ENCODE data around the gene EZH2.
A peak's percentile ranks its signal among the peaks of the same experiment; 100 is the strongest.

EZH2 gene

DNA sequence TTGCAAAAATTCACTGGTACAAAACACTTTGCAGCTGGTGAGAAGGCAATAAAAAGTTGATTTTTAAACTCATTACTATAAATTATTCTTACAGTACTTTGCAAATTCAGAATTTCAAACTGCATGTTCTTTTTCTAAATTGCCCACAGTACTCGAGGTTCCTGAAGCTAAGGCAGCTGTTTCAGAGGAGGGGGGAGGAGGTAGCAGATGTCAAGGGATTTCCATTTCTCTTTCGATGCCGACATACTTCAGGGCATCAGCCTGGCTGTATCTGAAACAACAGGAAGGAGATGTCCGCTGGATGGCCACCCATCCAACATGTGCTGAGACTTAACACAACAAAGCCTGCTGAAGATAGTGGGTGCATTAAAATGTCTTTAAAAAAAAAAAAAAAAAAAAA lies 76.7 kb downstream of the EZH2 start:
- DNase-seq (ENCODE audit: low read depth, low spot score): no peak

DNA sequence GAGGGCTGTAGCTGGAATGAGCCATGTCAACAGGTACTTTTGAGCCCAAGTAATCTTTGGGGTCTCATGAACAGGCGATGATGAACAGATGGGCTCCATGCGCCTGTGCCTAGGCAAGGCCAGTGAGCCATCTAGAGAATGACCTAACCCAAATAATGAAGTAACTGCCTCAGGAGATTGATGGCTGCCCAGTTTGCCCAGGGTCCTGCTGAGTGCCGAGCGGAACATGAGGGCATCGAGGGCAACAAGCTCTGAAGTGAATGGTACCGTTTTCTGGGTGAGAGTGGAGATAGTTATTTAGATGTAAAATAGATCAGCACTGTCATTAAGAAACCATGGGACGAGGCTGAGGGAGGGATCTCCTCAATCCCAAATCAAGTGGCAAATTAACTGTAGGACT lies 77.9 kb downstream of the EZH2 start:
- DNase-seq (ENCODE audit: low read depth, low spot score): no peak

DNA sequence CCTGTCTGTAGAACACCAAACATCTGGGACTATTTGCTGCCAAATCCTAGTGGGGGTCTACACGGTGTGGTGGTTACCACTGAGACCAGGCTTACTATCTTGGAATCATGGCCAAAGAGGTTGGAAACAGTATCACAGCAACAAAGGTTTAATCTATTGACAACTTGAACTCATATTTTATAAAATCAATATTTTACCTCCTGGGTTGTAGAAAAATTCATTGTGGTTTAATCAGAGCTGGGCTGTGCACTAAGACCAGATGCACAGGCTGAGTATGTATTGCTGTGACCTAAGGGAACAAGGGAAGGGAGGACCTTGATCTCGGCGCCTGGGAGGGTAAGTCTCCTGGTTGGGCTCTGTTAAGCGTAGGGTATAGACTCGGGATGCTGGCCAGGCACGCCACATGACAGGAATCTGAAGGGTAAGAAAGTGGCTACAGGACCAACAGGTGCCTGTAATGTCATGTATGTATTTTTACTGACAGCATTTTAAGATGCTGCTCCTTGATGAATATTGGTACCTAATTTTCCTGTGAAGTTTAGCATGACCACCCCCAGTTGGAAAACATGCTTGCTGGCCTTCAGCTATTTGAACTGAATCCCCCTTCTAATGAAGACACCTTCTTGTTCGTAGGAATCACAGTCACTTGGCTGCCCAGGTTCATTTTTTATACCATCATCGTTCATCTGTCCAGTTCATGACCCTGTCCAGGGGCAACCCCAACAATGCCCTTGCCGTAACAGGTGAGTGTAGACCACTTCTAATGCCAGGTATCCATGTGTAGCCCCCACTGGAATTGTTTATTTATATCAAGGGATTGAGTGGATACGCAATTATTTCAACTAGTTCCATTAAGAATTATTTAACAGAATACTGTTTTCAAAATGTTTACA lies 79.5 kb downstream of the EZH2 start:
- DNase-seq (ENCODE audit: low read depth, low spot score): no peak

DNA sequence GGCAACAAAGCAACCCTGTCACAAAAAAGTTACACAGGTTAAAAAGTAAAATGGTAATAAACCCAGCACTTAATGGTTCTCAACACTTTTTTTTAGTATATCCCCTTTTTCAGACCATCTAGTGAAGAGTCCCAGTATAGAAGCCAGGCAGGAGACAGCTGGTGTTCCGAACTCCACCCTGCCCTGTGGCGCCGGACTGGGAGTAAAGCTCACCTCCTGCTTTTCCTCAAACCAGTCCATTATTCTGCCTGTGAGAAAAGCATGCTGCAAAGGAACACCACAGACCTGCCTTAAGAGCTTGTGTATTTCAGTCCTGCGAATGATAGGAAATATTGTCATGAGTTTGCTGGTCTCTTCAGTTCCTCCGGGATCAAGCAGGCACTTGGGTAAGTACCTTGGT lies 81.0 kb downstream of the EZH2 start:
- no peak for DNase-seq (ENCODE audit: low read depth, low spot score)

DNA sequence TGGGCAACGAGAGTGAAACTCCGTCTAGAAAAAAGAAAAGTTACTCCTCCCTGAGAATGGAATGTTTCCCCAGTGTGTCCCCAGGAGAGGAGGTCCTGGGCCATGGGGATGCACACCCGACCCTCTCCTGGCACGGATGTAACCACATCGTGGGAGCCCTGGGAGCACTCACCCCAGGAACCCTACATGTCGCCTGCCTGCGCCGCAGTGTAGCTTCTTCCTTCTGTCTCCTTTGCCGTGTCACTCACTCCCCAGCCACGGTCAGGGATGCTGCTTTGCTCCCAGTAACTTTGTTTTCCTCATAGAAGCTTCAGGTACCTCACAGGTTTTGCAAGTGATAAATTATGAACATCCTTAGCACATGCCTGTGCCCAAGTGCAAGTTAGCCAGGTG lies 82.0 kb downstream of the EZH2 start:
- DNase-seq (ENCODE audit: low read depth, low spot score): no peak

DNA sequence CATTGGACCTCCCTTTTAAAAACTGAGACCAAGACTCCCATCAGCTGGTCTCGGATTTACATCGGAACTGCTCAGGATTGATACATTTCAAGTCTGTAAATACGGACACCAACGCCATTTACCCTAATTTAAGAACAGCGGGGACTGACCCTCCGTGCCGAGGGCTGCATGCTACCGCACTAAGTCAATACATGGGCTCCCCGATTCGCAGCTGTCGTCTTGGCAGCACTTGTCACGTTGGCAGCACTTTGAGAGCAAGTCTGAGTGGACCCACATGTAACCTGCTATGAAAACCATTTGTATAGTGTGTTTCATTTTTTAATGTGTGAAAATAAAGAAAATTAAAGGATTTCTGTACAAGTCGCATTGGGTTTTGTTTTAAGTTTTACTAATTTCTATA lies 83.4 kb downstream of the EZH2 start:
- DNase-seq (ENCODE audit: low read depth, low spot score): no peak

DNA sequence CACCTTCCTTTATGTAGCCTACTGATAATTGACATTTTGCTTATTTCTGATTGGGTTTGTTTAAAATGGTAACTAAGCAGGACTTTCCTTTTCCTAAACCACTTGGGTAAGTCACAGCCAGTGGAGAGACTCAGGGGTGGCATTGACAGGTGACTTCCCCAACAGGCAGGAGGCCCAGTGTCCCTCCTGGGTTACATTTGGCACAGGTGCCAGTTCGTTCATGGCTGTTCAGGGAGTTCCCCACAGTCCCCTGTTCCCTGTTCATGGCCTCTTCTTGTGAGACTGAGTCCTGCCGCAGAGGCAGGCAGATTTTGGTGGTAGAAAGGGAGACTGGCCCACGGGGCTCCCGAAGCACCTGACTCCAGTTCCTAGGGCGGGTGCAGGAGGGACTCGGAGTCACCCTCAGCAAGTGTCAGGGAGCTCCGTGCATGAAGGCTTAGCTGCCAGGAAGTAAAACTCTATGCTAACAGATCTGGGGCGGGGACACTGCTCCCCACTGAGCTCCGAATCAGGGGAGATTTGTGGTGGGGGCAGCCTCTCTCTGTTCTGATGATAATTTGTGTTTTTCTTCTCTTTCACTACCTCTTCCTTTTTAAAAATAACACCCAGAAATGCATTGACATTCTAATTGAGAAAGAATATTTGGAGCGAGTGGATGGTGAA lies 84.1 kb downstream of the EZH2 start:
- no peak for DNase-seq (ENCODE audit: low read depth, low spot score)

DNA sequence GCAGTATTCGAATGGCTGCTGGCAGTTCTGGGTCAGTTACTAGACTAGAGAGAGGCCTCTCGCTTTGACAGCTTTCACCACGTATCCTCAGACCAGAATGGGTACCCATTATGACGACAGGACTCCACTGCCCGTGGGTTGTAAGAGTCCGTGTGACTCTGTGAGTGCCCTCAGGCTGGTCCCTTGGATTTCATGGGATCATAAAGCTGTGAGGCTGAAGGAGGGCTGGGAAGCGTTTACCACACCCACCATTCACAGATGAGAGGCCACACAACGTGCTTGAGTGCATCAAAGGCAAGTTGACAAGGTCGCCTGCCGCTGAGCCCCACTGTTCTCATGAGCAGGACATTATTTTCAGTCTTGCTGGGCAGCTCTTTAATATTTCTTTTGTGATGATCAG lies 87.2 kb downstream of the EZH2 start:
- DNase-seq (ENCODE audit: low read depth, low spot score): no peak

DNA sequence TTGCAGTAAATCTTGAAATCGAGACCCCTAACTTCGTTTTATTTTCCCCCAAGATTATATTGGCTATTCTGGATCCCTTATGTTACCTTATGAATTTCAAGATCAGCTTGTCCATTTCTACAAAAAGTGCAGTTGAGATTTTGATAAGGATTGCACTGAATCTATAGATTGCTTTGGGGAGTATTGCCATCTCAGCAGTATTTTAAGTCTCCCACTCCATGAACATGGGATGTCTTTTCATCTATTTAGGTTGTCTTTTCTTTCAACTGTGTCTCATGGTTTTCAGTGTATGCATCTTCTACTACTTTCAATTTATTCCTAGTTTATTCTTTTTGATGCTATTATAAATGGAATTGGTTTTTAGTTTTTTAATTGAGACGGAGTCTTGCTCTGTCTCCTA lies 89.6 kb downstream of the EZH2 start:
- no peak for DNase-seq (ENCODE audit: low read depth, low spot score)

DNA sequence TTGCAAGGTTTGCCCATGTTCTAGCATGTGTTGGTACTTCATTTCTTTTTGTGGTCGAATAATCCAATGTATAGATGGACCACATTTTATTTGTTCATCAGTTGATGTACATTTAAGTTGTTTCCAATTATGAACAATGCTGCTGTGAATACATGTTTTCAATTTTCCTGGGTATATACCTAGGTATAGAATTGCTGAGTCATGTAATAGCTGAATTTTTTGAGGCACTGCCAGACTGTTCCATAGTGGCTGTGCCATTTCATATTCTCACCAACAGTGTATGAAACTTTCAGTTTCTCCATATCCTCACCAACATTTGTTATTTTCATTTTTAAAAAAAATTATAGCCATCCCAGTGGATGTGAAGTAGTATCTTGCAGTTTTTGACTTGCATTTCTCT lies 90.5 kb downstream of the EZH2 start:
- DNase-seq (ENCODE audit: low read depth, low spot score): no peak

DNA sequence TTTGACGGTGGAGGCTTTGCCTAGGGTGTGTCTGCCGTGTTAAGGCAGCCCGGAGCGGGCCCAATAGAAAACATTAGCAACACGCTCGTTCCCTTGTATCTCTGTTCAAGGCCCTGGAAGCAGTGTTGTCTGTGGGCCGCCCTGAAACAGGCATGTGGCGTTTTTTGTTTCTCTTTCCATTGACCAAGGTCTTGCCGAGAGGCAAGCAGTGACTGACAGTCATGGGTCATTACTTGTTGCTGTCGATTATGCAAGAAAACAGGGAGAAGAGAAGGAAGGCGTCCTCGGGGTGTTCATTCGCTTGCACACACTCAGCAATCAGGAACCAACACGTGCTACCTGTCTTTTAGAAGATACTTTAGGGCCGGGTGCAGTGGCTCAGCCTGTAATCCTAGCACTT lies 92.5 kb downstream of the EZH2 start:
- DNase-seq (ENCODE audit: low read depth, low spot score): no peak

DNA sequence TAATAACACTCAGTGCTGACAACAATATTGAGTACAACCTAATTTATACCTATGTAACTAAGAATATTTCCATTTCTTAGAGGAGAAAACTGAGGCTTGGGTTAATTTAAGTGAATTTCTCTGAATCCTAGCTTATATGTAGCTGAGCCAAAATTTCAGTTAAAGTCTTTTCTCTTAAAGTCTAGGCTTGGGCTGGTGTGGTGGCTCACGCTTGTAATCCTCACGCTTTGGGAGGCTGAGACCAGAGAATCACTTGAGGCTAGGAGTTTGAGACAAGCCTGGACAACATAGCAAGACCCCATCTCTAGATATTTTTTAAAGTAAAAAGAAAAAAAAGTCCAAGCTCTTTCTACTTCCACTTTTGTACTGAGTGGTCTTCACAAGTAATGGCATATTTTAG lies 93.2 kb downstream of the EZH2 start:
- no peak for DNase-seq (ENCODE audit: low read depth, low spot score)

DNA sequence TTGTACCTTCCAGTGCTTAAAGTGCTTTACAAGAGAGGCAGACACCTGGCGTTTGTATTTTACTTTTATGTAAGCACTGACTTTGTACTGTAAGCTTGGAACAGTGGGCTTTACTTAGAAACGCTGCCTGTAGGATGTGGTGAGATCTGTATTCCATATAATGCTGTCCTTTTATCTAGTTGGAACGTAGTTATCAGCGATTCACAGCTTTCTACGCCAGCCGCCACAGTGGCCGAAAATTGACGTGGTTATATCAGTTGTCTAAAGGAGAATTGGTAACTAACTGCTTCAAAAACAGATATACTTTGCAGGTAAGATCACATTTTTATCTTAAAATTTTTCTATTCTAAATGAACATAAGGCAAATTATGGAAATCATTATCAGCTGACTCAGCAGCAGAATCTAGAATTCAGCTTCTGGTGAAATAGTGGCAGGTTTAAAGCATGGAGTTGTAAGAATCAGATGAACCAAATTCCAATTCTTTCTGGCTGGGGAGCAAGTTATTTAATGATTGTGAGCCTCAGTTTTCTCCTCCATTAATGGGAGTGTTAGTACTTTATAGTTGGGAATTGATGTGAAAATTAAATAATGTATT lies 93.9 kb downstream of the EZH2 start:
- no peak for DNase-seq (ENCODE audit: low read depth, low spot score)

DNA sequence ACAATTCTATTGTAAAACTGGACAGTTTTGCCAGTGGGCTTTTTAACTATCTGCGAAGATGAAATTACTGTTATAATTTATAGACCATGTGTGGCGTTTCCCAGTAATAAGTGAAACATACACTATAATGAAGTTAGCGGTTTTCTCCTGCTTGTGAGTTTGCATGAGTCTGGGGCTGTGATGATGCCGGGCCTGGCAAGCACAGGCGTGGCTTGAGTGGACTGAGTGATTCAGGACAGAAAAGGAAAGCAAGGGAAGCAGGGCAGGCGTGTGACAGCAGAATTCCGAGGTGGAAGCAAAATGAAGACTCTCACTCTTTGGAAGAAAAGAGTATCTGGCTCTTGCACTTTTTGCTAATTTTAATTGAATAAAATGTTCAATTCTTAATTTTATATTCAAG lies 94.9 kb downstream of the EZH2 start:
- no peak for DNase-seq (ENCODE audit: low read depth, low spot score)

DNA sequence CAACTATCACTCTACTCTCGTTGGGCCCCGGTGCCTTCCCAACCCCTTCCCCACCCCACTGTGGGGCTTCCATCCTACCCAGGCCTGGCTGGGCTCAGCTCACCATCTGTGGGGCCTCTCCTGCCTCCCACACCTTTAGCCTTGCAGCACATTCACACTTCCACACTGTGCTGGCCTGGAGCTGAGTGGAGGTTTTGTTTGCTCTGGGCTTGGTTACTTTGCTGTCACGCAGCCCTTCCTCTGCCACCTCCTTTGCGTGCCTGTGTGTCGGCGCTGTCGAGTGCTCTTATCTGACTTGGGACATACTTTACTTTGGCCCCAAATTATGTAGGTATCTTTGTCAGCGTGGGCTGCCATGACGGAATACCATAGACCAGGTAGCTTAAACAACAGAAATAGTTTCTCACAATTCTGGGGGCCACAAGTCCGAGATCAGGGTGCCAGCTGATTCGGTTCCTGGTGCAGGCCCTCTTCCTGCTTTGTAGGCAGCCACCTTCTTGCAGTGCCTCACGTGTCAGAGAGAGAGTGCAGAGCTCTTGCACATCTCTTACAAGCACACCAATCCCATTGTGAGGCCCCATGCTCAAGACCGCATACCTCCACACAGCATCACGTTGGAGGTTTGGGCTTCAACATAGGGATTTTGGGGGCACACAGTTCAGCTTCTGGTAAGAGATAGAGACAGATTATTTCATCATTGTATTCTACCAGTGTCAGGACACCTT lies 96.4 kb downstream of the EZH2 start:
- DNase-seq (ENCODE audit: low read depth, low spot score): no peak

DNA sequence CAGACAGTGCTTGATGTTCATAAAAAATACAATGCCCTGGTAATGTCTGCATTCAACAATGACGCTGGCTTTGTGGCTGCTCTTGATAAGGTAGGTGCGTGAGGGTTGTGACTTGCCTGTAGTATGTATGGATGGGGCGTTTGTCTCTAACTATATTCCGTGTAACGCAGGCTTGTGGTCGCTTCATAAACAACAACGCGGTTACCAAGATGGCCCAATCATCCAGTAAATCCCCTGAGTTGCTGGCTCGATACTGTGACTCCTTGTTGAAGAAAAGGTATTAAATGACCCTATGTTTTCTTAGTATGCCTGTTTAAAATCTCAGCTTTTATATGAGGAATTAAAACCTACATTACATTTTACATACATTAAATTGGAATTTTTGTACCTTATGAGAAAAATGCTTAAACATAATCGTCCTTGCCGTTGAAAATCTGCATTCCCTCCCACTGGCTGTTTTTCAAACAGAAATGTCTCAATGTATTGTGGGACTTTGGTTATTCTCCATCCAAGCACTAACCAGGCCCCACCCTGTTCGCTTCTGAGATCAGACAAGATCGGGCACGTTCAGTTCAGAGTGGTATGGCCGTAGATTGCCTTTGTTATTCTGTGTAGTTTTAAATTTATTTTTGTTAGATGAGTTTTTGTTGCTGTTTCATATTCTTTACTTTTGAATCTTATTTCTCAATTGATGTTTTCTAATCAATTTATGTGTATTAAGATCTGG lies 100.1 kb downstream of the EZH2 start:
- DNase-seq (ENCODE audit: low read depth, low spot score): no peak

DNA sequence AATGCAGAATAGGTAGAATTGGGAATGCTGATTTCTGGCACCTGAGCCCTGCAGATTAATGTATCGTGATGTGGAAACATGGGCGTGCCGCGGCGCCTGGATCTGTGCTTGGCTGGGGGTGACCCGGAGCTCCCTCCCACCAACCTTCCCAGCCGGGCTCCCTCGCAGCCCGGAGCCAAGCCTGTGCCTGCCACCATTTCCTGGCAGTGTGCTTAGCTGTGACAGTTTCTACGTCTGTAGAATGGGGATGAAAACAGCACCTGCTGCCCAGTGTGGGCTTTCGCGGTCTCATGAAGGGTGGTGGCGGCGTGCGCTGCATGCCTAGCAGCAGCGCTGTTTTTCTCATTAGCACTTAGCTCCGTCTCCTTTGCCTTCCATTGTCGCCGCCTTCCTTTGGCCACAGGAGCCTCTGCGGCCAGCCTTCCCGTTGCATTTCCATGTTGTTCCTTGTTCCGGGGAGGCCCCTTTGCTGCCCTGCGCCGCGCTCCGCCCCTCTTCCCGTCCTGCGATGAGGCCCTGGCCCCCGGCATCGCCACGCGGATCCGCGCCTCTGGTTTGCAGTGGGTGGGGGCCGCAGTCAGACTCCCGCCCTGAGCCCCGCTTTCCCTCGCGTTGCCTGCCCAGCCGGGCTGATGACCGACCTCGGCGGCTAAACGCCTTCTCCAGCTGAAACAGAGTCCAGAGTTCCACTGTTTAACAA lies 101.2 kb downstream of the EZH2 start:
- DNase-seq (ENCODE audit: low read depth, low spot score): no peak

DNA sequence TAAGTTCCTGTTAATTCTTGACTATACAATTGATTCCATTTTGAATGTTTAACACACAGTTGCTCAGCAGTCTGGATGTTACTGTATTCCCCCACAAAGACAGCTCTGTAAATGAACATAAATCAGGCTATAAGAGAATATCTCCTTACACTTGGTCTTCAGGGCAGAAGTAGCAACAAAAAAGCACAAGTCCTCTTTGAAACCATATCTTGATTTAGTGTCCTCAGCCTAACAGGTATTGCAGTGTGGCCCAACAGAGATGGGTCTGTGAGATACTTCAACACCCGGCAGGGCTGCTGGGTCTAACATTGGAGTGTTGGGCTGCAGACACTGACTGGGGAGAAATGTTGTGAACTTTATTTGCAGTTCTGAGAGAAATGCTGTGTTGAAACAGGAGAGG lies 109.6 kb downstream of the EZH2 start:
- DNase-seq (ENCODE audit: low read depth, low spot score): no peak

DNA sequence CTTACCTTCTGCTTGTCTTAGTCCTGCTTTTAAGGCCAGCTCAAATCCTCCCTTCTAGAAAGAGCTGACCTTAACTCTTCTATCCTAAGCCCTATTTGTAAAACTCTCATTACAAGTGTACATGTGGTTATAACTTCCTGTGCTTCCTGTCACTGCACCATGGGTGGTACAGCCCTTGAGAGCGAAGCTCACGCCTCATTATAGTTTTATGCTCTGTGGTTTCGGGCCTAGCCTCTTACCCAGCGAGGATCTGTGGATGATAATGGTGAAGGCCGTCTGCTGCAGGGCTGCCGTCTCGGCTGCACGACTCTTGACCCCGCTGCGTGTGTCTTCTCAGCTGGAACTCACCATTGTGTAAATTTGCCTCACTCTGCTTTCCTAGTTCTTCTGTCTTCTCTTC lies 110.8 kb downstream of the EZH2 start:
- peak; percentile 35 for DNase-seq (ENCODE audit: low read depth, low spot score)

DNA sequence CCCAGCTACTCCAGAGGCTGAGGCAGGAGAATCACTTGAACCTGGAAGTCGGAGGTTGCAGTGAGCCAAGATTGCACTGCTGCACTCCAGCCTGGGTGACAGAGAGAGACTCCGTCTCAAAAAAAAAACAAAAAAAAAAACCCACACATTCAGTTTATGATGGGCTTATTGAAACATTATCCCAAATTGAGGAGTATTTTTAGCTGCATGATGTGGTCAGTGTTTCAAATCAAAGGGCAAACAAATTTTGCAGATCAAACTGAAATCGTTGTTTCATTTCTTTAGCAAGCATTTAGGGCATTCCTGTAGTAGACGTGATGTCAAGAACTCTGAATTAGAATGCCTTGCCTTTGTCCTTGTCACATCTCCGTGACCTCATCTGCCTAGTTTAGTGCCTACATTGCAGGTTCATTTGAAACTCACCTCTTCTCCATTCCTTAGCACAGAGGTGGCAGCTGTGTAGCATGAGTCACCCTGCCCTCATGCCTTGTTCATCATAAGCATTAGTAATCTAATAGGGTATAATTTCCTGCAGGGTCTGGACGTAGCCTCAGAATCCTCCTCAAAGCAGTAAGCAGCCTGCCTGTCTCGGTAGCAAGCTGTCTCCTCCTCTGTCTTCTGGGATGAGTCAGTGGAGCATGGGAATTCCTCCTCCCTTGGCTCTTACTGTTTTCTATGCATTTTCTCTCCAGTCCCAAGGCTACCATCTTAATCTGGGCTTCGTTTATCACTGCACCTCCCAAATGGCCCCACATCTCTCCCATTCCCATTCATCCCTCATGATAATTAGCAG lies 111.6 kb downstream of the EZH2 start:
- DNase-seq (ENCODE audit: low read depth, low spot score): peak; percentile 55
